CD4-positive, alpha-beta T cell treated with Interleukin-15 for 1 hour (primary cell): Measurements from ENCODE around the gene G0S2.

ENCODE experiments used
- DNase-seq: peaks from one replicate; pipeline ENCODE4 v3.0.0-alpha.2; 2020

G0S2 gene

DNA sequence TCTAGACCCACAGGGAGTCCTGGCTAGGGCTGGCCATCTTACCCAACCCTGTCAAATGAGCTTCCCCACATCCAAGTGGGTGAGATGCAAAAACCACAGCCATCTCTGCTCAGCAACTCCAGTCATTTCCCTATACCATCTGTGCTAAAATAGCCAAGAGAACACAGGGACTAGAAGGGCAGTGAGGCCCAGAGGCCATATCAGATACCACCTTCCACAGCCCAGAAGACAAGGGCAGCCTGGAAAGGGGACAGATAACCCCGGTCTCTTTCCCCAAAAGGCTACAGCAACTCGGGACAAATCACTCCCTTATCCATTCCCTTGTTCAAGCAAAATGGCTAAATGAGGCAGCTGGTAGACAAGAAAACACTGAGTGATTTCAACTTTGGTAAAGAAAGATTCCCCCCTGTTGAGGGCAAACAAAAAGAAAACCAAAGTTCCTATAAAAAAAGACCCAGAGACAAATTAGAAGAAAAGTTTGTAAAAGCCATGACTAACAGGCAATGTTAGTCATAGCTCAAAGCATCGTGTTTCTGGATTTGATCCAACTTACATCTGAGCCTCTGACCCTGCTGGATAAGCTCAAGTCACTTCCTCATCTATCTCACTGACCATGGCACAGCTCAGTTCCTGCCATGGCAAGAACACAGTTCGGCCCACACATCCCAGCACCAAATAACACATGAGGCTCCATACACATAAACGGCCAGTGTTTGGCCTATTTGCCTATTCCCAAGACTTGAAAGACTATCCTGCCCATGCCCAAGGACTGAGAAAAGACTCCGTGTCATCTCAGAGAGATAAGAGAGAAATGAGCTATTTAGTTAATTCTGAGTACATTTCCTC lies 26.1 kb upstream of the G0S2 start:
- DNase-seq = peak; percentile 52

DNA sequence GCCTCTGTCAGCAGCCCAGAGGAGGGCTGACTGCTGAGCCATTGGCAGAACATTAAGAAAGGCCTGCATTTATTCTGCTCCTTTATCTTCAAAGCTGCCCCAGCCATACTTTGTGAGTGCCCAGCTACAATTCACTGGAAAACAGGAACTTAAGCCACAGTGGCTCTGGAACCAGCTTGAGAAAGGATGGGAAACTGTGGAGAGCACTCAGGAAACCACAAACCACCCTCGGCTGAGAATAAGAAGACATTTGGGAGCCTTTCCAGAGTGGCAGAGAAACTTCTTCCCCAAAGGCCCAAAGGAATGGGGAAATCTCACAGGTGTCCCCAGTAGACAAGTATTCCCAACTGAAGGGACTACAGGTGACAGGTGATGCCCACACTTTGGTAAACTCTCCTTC lies 24.8 kb upstream of the G0S2 start:
- DNase-seq = no peak

DNA sequence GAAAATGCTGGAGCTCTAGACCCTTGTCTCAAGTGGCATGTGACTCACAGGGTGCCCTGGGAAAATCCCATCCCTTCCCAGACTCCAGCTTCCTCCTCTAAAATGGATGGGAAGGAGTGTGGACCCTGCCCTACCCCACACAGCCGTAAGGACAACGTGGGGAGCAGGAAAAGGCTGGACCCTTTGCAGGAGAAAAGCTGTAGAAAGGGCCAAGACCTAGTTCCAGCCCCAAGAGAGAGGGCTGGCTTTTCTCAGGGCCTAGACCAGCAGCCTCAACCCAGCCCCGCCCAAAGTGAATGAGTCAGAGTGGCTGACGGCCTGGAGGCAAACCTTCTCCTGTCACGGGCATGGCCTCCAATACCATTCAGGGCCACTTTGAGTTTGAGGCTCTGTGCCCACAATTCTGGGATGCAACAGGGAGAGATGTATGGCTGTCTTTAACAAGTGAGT lies 24.0 kb upstream of the G0S2 start:
- peak; percentile 81 for DNase-seq

DNA sequence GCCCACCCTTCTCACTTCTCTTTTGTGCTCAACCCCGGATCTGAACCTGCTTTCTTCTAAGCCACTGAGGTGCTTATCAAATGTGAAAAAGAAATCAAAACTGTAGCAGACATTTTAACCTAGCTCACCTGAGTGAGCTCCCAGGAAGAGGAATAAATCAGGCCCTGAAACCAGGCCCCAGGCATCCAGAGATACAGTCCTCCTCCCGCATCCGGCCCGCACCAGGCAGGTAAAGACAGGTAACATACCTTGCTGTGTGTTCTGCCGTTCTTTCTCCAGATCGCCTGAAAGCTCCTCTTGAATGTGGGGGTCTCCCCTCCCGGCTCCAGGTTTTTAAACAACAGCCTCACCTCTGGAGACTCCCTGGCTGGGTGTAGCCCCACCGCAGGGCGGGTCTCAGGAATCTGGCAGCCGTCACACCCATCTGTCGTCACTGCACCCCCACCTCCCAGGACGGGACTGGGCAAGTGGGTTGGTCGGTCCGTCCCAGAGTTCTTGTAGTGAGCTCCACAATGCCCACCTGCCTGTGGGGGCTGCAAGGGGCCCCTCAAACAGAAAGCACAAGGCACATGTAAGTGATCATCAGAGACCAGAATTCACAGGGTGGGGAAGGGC lies 23.0 kb upstream of the G0S2 start, which contains the start of gene LAMB3:
Gene LAMB3 (minus strand): TSS at position 305 of the 615 bp plus-strand sequence. CDS start 1,481 bp downstream, outside the sequence.
- DNase-seq = no peak

DNA sequence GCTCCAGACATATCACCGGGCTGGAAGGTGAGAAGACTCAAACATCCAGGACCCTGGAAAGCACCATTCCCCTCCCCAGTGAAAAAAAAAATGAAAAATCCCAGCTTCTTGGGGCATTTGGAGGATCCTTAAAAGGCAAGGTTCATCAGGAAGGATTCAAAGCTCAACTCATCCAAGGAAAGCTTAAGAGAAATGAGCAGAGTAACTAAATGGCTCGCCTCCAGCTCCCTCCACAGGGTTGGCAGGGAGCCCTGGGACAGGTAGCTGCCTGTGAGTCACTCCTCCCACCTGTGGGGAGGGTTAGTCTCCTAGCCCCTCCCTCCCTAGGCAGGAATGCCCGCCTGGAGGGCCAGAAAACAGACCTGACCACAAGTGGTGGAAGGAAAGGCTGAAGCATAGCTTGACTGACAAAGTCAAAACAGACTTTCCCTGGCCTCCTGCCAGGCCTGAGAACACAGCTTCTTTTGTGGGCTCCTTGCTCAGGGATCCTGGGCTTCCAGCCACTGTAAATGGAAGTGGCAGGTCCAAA lies 22.3 kb upstream of the G0S2 start:
- no peak for DNase-seq

DNA sequence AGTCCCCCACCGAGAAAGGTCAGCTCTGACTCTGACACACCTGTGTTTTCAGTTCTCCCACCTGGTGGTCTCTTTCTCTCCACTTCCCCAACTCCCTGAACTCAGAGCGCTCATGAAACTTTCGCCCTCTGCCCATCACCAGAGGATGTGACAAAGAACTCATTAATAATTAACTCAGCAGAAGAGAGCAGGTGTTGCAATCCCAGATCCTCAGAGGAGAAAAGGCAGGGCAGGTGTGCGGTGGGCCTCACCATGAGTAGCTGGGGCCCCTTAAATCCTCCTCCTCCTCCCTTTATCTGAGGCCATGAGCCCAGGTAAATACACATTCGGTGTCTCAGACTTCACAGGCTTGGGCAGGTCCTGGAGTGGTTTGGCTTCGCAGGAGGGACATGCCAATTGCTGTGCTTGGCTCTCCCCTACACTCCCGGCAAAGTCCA lies 21.3 kb upstream of the G0S2 start:
- DNase-seq = no peak

DNA sequence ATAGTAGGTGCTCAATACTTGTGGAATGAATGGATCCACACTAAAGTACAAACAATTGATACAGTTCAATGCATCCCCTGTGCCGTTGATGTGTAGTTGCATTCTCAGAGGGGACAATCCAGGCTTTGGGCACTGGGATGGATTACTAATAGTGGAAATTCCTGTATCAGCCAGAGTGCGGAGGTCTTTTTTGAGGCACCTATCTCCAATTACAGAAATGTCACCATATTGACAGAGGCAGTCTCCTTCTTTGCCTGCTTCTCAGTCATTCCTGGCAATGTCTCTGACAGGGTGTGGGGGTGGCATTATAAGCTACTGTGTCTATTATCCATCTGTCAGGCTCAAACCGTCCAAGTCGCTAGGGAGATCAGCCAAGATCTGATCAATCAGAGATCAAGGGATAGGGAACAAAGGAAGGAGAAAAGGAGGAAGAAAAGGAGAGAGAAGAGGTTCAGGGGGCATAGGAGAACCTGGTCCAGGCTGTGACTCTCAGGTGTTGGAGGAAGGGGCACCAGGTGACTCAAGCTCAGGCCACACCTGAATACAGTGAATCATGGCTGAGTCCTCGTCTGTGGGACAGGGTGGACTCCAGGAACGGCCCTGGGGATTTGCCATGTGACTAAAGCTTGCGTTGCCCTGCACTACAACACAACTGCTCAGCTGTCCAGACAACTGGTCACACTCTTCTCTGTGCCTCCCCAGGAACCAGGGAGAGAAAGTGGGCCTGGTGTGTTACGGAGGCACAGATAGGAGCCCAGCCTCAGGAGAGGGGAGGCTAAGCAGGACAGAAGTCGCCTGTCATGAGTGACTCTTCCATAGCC lies 19.6 kb upstream of the G0S2 start:
- no peak for DNase-seq

DNA sequence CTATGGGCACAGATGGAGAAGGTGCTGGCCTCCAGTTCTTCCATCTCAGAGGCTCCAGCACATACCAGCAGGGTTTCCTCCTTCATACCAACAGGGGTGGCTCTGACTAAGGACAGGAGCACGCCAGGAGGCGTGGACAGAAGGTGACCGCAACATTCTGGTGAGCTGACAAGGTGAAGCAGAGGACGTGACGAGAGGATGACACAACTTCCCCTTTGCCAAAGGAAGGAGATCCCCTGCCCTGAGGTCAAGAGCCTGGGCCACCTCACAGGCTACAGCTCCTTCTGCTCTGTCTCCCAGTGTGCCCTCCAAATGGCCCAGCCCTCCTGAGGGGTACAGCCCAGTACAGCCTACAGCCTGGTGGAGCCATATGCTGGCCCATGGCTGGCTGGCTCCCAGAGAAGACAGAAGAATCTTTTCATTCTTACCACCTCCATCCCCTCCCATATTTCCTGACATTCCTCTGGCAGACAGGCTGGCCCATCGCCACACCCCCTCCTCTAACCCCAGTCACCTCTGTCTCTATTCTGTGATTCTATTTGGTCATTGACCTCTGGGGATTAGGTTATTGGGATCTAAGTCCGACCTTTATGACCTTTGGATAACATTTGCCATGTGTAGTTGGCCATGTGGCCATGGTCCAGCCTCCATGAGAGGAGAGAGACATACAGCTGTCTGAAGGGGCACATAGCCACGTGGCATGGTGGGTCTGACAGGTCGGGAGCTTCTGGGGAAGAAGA lies 17.9 kb upstream of the G0S2 start:
- peak; percentile 87 for DNase-seq

DNA sequence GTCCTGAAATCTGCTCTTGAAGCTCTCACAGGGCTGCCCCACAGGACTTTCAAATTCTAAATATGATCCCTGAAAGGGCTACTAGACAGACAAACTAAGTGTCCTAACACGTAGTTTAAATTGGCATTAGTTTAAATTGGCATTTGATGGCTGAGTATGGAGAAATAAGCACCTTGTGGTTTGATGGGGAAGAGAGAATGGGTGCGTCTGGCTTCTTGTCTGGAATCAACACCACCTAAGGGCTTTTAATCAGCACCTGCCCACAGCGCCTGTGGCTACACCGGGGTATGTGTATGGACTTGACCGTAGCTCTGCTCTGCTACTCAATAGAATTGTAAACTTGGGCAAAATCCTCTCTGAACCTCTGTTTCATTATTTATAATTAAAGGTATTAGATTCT lies 17.3 kb upstream of the G0S2 start:
- no peak for DNase-seq

DNA sequence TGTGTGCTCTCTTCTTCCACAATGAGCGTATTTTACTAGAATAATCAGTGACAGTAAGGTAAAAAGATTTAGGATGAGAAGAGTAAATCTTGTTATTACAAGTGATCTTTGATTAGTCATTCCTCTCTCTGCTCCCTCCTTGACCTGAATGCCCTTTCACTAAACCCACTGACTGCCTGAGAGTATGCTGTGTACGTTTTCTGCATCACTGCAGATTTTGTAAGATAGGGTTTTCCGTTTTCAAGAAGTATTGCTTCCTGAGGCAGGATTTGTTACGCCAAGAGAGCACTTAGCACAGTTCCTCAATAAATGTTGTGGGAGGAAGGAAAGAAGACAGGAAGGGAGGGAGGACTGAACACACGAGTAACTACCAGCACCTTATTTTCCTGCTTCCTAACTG lies 15.3 kb upstream of the G0S2 start:
- peak; percentile 53 for DNase-seq

DNA sequence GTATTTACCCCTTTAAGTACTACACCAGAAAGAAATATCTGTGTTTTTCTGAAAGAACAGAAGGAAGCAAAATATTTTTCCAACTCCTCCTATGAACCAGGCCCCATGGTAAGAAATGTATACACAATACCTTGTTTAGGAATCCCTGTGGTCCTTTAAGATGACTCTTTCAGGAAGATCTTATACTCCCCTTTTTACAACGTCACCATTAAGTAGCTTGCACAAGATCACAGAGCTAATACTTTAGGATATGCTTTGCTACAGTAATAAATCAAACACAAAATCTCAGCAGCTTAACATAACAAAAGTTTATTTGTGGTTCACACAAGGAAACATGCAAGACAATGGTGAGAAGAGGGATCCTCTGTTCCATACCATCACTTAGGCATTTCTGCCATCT lies 14.1 kb upstream of the G0S2 start:
- DNase-seq = no peak

DNA sequence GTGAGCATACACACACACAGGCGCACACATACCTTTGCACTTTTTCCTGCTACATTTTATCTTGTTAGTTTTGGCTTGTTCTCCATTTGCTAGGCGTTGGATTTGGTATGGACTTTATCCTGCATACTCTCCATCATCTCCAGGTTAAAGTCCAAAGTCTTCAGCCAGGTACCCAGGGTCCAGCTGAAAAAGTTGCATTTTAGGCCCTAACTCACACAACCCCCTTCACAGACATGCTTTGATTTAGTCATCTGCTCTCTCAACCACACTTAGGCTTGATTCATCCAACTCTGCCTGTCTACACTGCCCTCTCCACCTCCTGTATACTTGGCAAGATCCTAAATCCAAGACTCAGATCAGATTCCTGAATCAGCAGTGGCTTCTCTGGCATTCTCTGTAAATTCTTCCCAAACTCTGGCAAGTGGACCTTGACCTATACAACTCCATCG lies 12.3 kb upstream of the G0S2 start:
- no peak for DNase-seq

DNA sequence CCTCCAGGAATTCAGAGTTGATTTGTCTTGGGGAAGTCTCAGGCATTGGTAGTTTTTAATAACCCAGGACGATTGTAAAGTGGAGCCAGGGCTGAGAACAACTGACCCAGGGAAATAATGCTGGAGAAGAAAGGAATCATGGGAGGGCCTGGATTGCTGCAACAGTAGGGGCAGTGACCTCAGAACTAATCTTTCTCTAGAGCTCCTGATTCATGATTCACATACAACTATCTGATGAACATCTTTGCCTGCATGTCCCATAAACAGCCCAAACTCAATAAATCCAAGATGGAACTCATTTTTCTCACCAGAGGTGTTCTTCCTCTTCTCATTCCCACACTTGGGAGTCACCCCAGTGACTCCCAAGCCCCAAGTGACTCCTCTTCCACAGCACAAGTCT lies 8.1 kb upstream of the G0S2 start:
- no peak for DNase-seq

DNA sequence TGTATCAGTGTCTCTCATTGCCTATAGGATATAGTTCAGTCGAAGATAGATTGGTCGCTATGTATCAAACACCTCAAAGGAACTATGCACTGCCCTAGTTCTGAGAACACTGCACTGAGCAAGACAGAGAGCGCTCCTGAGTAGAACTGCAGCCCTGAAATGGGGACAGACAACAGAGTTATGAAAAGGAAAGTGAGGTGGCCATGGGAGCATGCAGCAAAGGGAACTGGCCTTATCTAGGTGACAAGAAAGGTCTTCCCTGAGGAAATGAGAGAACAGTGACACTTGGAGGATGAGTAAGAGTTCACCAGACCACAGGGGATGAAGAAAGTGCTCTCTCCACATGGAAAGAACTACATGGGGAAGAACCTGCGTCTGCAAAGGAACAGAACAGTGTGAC lies 7.5 kb upstream of the G0S2 start:
- DNase-seq = no peak

DNA sequence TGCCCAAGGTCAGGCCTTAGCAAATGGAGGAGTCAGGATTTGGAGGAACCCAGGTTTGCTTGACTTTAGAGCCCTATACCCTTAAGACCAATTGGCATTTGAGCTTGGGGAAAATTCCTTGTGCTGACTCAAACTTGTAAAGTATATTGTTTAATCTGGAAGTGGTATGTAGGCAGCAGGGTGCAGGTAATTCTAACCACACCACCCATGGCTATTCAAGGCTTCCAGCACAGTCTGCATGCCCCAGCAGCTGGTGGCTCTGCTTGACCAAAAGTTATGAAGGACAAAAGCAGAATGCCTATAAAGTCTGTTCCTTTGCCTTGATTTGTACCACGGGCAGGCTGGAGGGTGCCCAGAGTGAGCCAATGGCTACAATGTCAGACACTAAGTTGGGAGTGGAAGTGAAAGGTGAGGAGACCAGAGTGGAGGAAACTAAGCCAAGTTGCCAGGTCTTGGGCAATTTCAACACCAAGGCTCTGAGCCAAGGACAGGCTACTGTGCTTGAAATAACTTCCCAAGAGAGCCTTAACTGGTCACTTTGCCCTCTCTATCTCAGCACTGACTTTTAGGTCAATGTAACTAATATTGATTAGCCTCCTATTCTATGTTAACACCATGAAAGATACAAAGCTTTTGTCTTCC lies 4.7 kb upstream of the G0S2 start:
- no peak for DNase-seq

DNA sequence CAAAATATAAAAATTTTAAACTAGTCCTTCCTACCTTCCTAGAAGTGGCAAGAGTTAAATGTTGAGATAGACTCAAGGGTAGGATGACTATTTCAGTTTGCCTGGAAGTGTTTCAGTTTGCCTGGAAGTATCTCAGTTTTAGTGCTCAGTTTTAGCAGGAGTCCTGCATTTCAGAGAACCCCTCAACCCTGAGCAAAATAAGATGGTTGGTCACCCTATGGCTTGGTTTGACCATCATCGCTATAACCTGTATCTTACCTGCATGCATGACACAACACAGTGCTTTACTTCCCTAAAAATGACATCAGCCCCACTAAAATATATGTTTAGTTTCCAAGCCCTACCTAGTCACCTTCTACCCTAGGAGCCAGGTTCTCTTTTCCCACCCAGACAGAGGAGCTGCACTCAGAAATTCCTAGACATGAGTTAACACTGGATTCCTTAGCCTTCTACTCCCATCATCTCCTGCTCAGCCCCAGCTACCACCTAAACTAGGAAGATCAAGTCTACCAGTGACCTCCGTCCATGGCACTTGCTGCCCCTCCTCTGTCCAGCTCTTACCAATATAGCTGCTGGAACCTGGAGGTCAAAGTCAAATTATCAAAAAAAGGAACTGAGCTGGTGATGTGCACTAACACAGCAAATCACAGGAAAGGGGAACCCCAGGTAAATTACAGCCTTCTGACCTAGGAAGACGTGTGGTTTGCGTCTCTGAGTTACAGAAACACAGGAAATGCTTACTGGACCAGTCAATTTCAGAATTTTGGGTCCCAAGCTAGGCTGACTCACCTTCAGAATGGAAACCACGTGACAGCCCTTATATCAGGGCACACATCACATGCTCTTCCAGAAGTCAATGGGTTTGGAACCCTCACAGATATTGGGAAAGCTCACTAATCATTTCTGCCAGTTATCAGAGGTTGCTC lies 2.2 kb upstream of the G0S2 start:
- peak; percentile 78 for DNase-seq

DNA sequence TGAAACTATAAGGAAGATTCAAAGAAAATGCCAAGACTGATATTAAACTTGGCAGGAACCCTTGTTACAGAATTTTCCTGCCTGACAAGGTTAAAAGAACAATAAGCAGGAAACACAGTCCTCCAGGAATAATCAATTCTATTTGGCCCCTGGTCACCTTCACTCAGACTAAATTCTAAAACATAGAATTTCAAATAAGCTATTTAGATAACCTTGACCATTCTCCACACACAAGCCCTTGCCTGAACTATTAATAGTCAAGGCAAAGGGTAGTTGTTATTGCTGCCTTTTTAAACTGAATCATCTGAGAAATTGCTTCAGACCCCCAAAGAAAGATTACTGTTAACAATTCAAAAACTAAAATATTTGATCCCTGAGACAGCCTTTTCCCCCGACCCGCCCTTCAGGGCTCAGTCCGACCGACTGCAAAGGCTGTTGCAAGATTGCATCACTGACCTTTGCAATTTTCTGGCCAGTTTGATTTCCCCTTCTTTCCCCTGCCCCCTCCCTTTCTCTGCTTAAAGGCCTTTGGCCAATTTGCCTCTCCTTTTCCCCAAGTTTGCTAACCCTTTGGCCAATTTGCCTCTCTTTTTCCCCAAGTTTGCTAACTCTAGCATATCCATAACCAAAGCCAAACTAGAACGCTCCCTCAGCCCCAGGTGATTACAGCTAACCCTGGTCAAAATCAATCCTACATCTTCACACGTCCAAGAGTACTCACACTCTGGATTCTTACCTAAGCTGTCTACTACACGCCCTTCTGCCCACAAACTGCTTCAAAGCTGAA lies 1.4 kb upstream of the G0S2 start:
- DNase-seq = peak; percentile 47

DNA sequence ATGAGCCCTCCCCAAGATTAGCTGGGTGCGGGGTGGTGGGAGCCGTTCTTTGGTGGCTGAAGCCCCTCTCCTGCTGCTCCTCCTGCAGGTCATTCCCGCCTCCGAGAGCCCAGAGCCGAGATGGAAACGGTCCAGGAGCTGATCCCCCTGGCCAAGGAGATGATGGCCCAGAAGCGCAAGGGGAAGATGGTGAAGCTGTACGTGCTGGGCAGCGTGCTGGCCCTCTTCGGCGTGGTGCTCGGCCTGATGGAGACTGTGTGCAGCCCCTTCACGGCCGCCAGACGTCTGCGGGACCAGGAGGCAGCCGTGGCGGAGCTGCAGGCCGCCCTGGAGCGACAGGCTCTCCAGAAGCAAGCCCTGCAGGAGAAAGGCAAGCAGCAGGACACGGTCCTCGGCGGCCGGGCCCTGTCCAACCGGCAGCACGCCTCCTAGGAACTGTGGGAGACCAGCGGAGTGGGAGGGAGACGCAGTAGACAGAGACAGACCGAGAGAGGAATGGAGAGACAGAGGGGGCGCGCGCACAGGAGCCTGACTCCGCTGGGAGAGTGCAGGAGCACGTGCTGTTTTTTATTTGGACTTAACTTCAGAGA lies 448 bp downstream of the G0S2 start:
- no peak for DNase-seq

DNA sequence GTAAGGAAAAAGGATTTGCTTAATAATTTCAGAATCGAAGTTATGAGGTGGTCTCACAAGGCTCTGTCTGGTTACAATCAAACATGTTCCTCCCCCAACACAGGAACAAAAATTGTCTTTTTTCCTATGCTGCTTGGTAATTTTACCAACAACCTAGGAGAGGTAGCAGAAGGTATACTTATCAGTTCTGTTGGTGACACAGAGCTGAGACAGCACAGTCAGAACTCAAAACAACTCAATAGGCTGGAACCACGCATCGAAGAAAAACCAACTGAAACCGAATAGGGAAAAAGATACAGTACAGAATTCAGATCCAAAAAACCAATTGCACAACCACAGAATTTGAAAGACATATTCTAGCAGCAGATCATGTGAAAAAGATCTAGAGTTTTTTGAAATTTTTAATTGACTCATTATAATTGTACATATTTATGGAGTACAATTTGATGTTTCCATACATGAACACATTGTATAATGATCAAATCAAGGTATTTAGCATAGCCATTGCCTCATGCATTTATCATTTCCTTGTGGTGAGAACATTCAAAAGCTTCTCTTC lies 3.8 kb downstream of the G0S2 start:
- DNase-seq = no peak
